Measurements from ENCODE around the gene DUOXA1. TPM values are rescaled to one million over a fixed set of nuclear protein-coding genes. Genes with fewer than 3 reads are reported as not detected.
"Not testable (repeated sequence)": the region's sequence is repeated elsewhere in the genome, so short reads cannot be mapped to it uniquely, and the experiment has no call there.

The DUOXA1 gene
- total RNA-seq, 1 donor from 2014 or later = 3.2 TPM

- TF ChIP-seq CTCF (conservative IDR thresholded peaks at IDR 0.05) = no peak
- H3K27me3 Mint-ChIP-seq = peaks cover 16% of the 10 kb centered on the region
- H3K4me3 Mint-ChIP-seq = no peak overlapping the region
- no peaks in the 10 kb centered on the region for H3K9me3 Mint-ChIP-seq
- DNase-seq (ENCODE audit: extremely low spot score, unreplicated experiment) = no peak
- no peaks in the 10 kb centered on the region for H3K36me3 Mint-ChIP-seq
- peaks cover 3% of the 10 kb centered on the region for H3K4me1 Mint-ChIP-seq (ENCODE audit: unreplicated experiment)
- H3K27ac Mint-ChIP-seq = no peak overlapping the region
Observed at GRCh38 chr15:45139770-45140169, 10.1 kb upstream of the DUOXA1 start.

- peaks cover 23% of the 10 kb centered on the region for H3K27me3 Mint-ChIP-seq
- TF ChIP-seq CTCF (conservative IDR thresholded peaks at IDR 0.05) = no peak
- DNase-seq (ENCODE audit: extremely low spot score, unreplicated experiment) = no peak
- no peaks in the 10 kb centered on the region for H3K4me1 Mint-ChIP-seq (ENCODE audit: unreplicated experiment)
- no peak overlapping the region for H3K27ac Mint-ChIP-seq
- H3K4me3 Mint-ChIP-seq = no peak overlapping the region
- H3K36me3 Mint-ChIP-seq = no peaks in the 10 kb centered on the region
- H3K9me3 Mint-ChIP-seq = no peaks in the 10 kb centered on the region
Observed at GRCh38 chr15:45138814-45139765, 9.4 kb upstream of the DUOXA1 start.

- no peaks in the 10 kb centered on the region for H3K36me3 Mint-ChIP-seq
- H3K4me3 Mint-ChIP-seq = no peak overlapping the region
- H3K27me3 Mint-ChIP-seq = peaks cover 37% of the 10 kb centered on the region
- no peaks in the 10 kb centered on the region for H3K9me3 Mint-ChIP-seq
- no peak overlapping the region for H3K27ac Mint-ChIP-seq
- peaks cover 5% of the 10 kb centered on the region for H3K4me1 Mint-ChIP-seq (ENCODE audit: unreplicated experiment)
- TF ChIP-seq CTCF (conservative IDR thresholded peaks at IDR 0.05) = no peak
- DNase-seq (ENCODE audit: extremely low spot score, unreplicated experiment) = no peak
Observed at GRCh38 chr15:45137703-45138102, 8.0 kb upstream of the DUOXA1 start.

- Mint-ChIP-seq H3K36me3 (no peaks in the 10 kb centered on the region), H3K27me3 (peaks cover 50% of the 10 kb centered on the region), H3K4me3 (no peak overlapping the region), H3K4me1 (ENCODE audit: unreplicated experiment) (peaks cover 5% of the 10 kb centered on the region), H3K9me3 (no peaks in the 10 kb centered on the region), H3K27ac (no peak overlapping the region)
- DNase-seq (ENCODE audit: extremely low spot score, unreplicated experiment) = no peak
- TF ChIP-seq CTCF (conservative IDR thresholded peaks at IDR 0.05) = peak; percentile 26
Observed at GRCh38 chr15:45136378-45136764, 6.7 kb upstream of the DUOXA1 start.

GRCh38 chr15:45135705-45136377, 6.2 kb upstream of the DUOXA1 start:
- H3K4me3 Mint-ChIP-seq; H3K9me3 Mint-ChIP-seq; H3K27ac Mint-ChIP-seq; DNase-seq (ENCODE audit: extremely low spot score, unreplicated experiment); H3K36me3 Mint-ChIP-seq; H3K4me1 Mint-ChIP-seq (ENCODE audit: unreplicated experiment): not testable (repeated sequence)
- peaks cover 55% of the 10 kb centered on the region for H3K27me3 Mint-ChIP-seq
